GM19397 (cell line): ENCODE measurements around the gene RNF113B.

Source experiments
- ATAC-seq: cut with Tn5 transposase; IDR thresholded peaks from one replicate; pipeline ENCODE4 v1.9.1; 2021; ENCODE audit warnings: mild to moderate bottlenecking, moderate library complexity; ENCODE audit not compliant: unreplicated experiment

RNF113B gene

GRCh38 chr13:98142380-98143156, 34.5 kb downstream of the RNF113B start, which contains the start of gene FARP1:
Gene FARP1, plus strand, starts transcription at chr13:98143094. Its CDS starts 70,149 bp downstream, at chr13:98213243.
- ATAC-seq: peak; percentile 83

GRCh38 chr13:98141509-98142379, 35.3 kb downstream of the RNF113B start:
- peak; percentile 2 for ATAC-seq

GRCh38 chr13:98141091-98141490, 36.0 kb downstream of the RNF113B start:
- no peak for ATAC-seq

GRCh38 chr13:98134901-98135300, 42.2 kb downstream of the RNF113B start:
- no peak for ATAC-seq

- ATAC-seq: peak; percentile 87
Measured at GRCh38 chr13:98133946-98134345, 43.1 kb downstream of the RNF113B start.

- no peak for ATAC-seq
Measured at GRCh38 chr13:98129059-98129746, 47.9 kb downstream of the RNF113B start.
